Right lung (tissue), 5 donors: ENCODE data around the gene PDHX. TPM values are rescaled to one million over a fixed set of nuclear protein-coding genes. Genes with fewer than 3 reads are reported as not detected.

Experiments
- DNase-seq, 2 donors: peaks; one replicate each; pipeline ENCODE4 v3.0.0-alpha.2; 2013
- polyA plus RNA-seq, 5 donors: library from polyadenylated mRNA; unstranded; fragments of 120-200 nt; gene quantifications; one replicate each; pipeline versions ENCODE4 v1.2.1 to v1.2.3, GENCODE V29; 2013; ENCODE audit warnings: inconsistent platforms in 1 of 5, low replicate concordance in 1 of 5; ENCODE audit not compliant: insufficient read length in 5 of 5, insufficient read depth in 1 of 5

PDHX gene
- polyA plus RNA-seq, 5 donors: 29.1 to 41.0 (median 35.2) TPM

DNA sequence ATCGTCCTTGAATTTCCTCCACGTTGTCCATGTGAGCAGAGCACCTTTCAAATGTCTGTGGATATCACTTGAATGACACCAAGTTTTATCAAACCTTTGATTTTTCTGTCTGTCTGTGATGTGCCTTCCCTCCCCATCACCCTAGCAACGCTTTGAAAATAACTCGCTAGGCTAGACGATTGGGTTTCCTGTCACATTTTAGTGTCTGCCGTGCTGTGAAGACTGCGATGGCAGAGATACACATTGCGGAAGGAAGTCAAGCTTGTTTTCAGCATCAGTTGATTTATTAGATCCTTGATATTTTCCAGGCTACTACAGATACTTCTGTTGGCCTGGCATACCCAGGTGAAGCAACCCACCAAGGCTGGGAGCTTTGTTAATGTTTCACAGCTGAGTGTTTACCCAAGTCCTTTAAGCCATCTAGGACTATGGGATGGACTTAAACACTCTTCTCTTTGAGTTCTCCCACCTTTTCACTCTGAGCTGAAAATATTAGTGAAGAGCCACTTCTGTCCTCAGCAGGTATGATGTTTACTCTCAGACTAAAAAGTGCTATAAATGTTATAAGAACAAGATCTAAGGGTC is 128.9 kb downstream of the PDHX start:
- DNase-seq: peak in 1 of 2 donors; percentile 43

Other genes with a start within 250 kb of the PDHX start
- gene APIP, start 239 bp upstream of the PDHX start, polyA plus RNA-seq: 10 to 100 TPM; 33.2 to 58.4 (median 39.9) TPM
- 100 to 1,000 TPM; 323 to 590 (median 452) TPM for gene CD44, start 222.6 kb downstream of the PDHX start, polyA plus RNA-seq